Large intestine (tissue), 12 donors: ENCODE results near the gene LARP1. TPM values are rescaled to one million over a fixed set of nuclear protein-coding genes. Genes with fewer than 3 reads are reported as not detected.
A peak's percentile ranks its signal among the peaks of the same experiment; 100 is the strongest.

Experiments
- DNase-seq, 2 donors: peaks; one replicate each; pipeline versions ENCODE4 v3.0.0 to v3.0.0-alpha.2; 2013
- H3K27ac ChIP-seq: one replicate; pipeline ENCODE4 v1.5.1; 2013; ENCODE audit warnings: low read length
- H3K27me3 ChIP-seq: 2 replicates; pipeline ENCODE4 v1.6.1; 2013; ENCODE audit warnings: low read length; ENCODE audit not compliant: control insufficient read depth, insufficient read depth
- H3K36me3 ChIP-seq: 2 replicates; pipeline ENCODE4 v1.6.1; 2013; ENCODE audit warnings: low read length; ENCODE audit not compliant: control insufficient read depth, insufficient read depth
- H3K4me1 ChIP-seq: one replicate; pipeline ENCODE4 v1.6.1; 2013; ENCODE audit warnings: low read length; ENCODE audit not compliant: control insufficient read depth, insufficient read depth
- H3K4me3 ChIP-seq: one replicate; pipeline ENCODE4 v1.5.1; 2013; ENCODE audit warnings: low read length
- H3K9me3 ChIP-seq: one replicate; pipeline ENCODE4 v1.6.1; 2013; ENCODE audit warnings: mild to moderate bottlenecking, low read depth, low read length, moderate library complexity; ENCODE audit not compliant: control insufficient read depth
- WGBS: methylation state at CpG from one replicate; pipeline ENCODE4 v1.1.5; 2013; ENCODE audit warnings: low lambda C conversion rate; ENCODE audit not compliant: insufficient coverage; 5-methylcytosine and 5-hydroxymethylcytosine counted together
- long read RNA-seq, 11 donors: transcript quantifications; one replicate each; lab custom pipeline, GENCODE V29; 2026
- polyA plus RNA-seq: library from polyadenylated mRNA; unstranded; fragments of 120-200 nt; gene quantifications from one replicate; pipeline ENCODE4 v1.2.1, GENCODE V29; 2013

Gene LARP1
- polyA plus RNA-seq, result 113 TPM
- long read RNA-seq, donor 1, result 0 reads
- long read RNA-seq, donor 2, partial matches to known transcripts, result 108 of 112 reads
- long read RNA-seq, donor 2, other reads (novel, unspliced or antisense), result 0 of 112 reads
- long read RNA-seq, donor 3, transcript LARP1-214 (2 exons, 287 nt), result major isoform, 5 of 6 reads
- long read RNA-seq, donor 3, partial matches to known transcripts, result 0 of 6 reads
- long read RNA-seq, donor 3, other reads (novel, unspliced or antisense), result 0 of 6 reads
- long read RNA-seq, donor 4, result 0 reads
- long read RNA-seq, donor 5, partial matches to known transcripts, result 0 of 1 reads
- long read RNA-seq, donor 5, other reads (novel, unspliced or antisense), result 0 of 1 reads
- long read RNA-seq, donor 6, partial matches to known transcripts, result 0 of 2 reads
- long read RNA-seq, donor 6, other reads (novel, unspliced or antisense), result 0 of 2 reads
- long read RNA-seq, donor 7, partial matches to known transcripts, result 0 of 1 reads
- long read RNA-seq, donor 7, other reads (novel, unspliced or antisense), result 0 of 1 reads
- long read RNA-seq, donor 8, transcript LARP1-214 (2 exons, 287 nt), result major isoform, 5 of 11 reads
- long read RNA-seq, donor 8, partial matches to known transcripts, result 6 of 11 reads
- long read RNA-seq, donor 8, other reads (novel, unspliced or antisense), result 0 of 11 reads
- long read RNA-seq, donor 9, partial matches to known transcripts, result 0 of 3 reads
- long read RNA-seq, donor 9, other reads (novel, unspliced or antisense), result 0 of 3 reads
- long read RNA-seq, donor 10, partial matches to known transcripts, result 0 of 5 reads
- long read RNA-seq, donor 10, other reads (novel, unspliced or antisense), result 0 of 5 reads
- long read RNA-seq, donor 11, partial matches to known transcripts, result 57 of 60 reads
- long read RNA-seq, donor 11, other reads (novel, unspliced or antisense), result 0 of 60 reads

DNA sequence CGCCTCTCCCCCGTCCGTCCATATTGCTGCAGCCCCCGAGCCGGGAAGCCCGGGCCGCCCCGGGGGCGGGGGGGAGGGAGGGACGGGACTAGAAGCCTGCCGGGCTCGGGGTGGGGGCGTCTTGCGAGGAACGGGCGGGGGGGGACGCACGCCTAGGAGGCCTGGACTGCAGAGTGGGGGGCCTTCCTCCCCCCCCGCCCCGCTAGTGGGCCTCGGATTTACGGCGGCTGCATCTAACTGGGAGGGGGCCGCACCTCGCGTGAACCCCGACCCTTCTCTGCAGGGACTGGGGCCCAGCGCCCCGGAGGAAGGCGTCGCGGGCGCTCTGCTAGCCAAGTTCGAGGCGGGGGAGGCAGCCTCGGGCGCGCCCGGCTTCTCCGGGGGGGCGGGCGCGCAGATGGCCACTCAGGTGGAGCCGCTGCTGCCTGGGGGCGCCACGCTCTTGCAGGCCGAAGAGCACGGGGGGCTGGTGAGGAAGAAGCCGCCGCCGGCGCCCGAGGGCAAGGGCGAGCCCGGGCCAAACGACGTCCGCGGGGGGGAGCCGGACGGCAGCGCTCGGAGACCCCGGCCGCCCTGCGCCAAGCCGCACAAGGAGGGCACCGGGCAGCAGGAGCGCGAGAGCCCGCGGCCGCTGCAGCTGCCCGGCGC, at the start of gene LARP1:
LARP1 (plus strand) TSS at position 17 of the 648 bp plus-strand sequence; CDS start at position 398, 381 bp downstream.
- Histone ChIP-seq H3K36me3 (peaks cover 3% of the 10 kb centered on the region), H3K9me3 (no peaks in the 10 kb centered on the region), H3K27ac (peak within 1 kb of the TSS; percentile 91), H3K27me3 (no peaks in the 10 kb centered on the region), H3K4me3 (peak within 1 kb of the TSS; percentile 67), H3K4me1 (peaks cover 33% of the 10 kb centered on the region)
- peak in 1 of 2 donors; percentile 33 for DNase-seq
- WGBS, result no CpG with 5 or more reads among the region's 75 CpGs

DNA sequence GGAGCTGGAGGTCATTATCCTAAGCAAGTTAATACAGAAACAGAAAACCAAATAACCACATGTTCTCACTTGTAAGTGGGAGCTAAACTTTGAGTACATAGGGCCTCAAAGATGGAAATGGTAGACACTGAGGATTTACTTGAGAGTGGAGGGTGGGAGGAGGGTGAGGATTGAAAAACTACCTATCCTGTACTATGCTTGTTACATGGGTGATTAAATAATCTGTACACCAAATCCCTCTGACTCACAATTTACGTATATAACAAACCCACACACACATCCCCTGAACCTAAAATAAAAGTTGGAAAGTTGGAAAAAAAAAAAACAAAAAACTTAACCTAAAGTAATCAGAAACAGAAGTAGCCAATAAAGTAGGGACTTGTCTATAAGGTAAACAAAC, 48.8 kb upstream of the LARP1 start:
- WGBS, result no CpG with 5 or more reads among the region's 1 CpG
- Histone ChIP-seq H3K9me3 (no peaks in the 10 kb centered on the region), H3K4me1 (no peaks in the 10 kb centered on the region), H3K27me3 (no peaks in the 10 kb centered on the region), H3K4me3 (no peak overlapping the region), H3K36me3 (no peaks in the 10 kb centered on the region), H3K27ac (no peak overlapping the region)
- DNase-seq, result no peak

DNA sequence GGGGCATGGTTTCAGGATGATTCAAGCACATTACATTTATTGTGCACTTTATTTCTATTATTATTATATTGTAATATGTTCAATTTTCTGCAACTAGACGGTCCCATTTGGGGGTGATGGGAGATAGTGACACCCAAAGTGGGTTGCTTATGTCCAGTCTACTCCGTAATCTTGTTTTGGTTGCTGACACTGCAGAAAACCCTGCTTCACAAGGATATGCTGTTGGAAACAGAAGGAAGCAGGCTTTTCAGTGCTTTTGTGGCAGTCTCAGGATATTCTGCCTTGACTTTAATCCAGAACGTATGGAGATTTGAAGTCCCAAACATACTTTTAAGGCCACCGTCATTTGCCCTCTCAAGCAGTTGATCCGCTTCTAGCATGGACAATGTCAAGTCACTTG, 47.5 kb upstream of the LARP1 start:
- H3K27me3 ChIP-seq, result no peaks in the 10 kb centered on the region

DNA sequence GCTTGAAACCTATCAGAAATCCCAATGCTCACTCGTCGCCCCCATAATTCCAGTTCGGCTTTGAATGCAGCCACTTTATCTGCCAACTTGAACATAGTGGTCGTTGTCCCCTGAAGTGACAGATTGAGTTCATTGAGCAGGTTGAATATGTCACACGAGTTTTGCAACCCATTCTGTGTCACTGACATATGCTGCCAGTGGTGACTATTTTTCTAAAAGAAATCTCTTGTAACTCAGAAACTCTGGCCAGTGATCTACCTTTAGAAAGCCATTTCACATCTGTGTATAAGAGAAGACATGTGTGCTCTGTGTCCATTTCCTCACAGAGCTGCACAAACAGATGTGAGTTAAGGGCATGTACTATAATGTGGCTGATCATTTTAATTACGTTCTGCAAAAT, 47.0 kb upstream of the LARP1 start:
- Histone ChIP-seq H3K9me3 (no peaks in the 10 kb centered on the region), H3K36me3 (no peaks in the 10 kb centered on the region), H3K4me1 (peaks cover 9% of the 10 kb centered on the region), H3K27me3 (no peaks in the 10 kb centered on the region), H3K27ac (no peak overlapping the region), H3K4me3 (no peak overlapping the region)
- no CpG with 5 or more reads among the region's 6 CpGs for WGBS
- no peak for DNase-seq

More for the DNA sequence above, 47.5 kb upstream of the LARP1 start:
- Histone ChIP-seq H3K9me3 (no peaks in the 10 kb centered on the region), H3K4me3 (no peak overlapping the region), H3K4me1 (peaks cover 4% of the 10 kb centered on the region), H3K36me3 (no peaks in the 10 kb centered on the region), H3K27ac (no peak overlapping the region)
- no peak for DNase-seq
- WGBS, result 90% methylated on average over 2 of the region's 5 CpGs

DNA sequence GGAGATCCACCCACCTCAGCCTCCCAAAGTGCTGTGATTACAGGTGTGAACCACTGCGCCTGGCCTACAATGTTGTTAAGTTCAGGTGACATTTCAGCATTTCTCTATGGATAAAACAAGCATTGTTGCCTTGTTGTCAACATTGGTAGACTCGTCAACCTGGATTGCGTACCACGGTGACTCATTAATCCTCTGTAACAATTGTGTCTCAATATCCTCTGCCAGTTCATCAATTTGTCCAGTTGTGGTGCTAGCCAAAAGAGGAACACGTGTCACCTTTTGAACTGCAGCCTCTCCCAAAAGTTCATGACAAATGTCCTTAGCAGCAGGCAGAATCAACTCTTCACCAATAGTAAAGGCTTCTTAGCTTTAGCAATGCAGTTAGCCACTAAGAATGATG, 46.3 kb upstream of the LARP1 start:
- no CpG with 5 or more reads among the region's 5 CpGs for WGBS

DNA sequence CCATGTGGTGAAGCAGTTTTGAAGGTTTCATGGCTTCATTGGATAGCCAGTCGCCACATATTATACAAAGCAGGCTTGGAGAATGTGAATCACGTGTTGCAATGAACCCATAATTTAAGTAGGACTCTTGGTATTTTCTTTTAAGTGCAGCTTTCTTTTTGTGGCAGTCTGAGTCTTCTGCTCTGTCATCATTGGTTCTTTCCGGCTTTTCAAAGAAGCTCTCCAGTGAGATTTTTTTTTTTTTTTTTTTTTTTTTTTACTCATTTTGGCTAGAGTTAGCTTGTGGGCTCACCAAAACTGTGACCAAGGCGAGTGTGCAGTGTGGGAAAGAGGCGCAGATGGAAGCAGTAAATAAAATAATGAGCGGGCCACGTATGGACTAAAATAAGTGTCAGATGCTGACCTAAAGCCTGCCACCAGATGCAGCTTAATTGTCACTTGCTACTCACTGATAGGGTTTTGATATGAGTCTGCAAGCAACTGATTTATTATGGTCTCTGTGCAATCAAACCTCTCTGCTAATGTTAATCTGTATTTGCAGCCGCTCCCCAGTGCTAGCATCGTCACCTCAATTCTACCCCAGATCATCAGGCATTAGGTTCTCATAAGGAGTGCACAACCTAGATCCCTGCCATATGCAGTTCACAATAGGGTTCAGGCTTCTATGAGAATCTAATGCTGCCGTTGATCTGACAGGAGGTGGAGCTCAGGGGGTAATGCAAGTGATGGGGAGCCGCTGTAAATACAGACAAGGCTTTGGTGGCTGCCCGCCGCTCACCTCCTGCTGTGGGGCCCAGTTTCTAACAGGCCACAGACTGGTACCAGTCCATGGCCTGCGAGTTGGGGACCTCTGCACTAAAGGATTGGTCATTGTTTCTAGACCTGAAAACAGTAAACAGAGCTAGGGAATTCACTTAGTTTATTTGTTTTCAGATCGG, 45.5 kb upstream of the LARP1 start:
- WGBS, result 90% methylated on average over 2 of the region's 15 CpGs
- Histone ChIP-seq H3K27ac (no peak overlapping the region), H3K9me3 (no peaks in the 10 kb centered on the region), H3K4me3 (no peak overlapping the region), H3K36me3 (no peaks in the 10 kb centered on the region), H3K27me3 (no peaks in the 10 kb centered on the region), H3K4me1 (peaks cover 22% of the 10 kb centered on the region)
- no peak for DNase-seq

More for the DNA sequence above, 46.3 kb upstream of the LARP1 start:
- no peaks in the 10 kb centered on the region for H3K27me3 ChIP-seq
- no peak for DNase-seq
- no peaks in the 10 kb centered on the region for H3K36me3 ChIP-seq
- H3K4me1 ChIP-seq, result peaks cover 15% of the 10 kb centered on the region
- H3K4me3 ChIP-seq, result no peak overlapping the region
- H3K27ac ChIP-seq, result no peak overlapping the region
- no peaks in the 10 kb centered on the region for H3K9me3 ChIP-seq

DNA sequence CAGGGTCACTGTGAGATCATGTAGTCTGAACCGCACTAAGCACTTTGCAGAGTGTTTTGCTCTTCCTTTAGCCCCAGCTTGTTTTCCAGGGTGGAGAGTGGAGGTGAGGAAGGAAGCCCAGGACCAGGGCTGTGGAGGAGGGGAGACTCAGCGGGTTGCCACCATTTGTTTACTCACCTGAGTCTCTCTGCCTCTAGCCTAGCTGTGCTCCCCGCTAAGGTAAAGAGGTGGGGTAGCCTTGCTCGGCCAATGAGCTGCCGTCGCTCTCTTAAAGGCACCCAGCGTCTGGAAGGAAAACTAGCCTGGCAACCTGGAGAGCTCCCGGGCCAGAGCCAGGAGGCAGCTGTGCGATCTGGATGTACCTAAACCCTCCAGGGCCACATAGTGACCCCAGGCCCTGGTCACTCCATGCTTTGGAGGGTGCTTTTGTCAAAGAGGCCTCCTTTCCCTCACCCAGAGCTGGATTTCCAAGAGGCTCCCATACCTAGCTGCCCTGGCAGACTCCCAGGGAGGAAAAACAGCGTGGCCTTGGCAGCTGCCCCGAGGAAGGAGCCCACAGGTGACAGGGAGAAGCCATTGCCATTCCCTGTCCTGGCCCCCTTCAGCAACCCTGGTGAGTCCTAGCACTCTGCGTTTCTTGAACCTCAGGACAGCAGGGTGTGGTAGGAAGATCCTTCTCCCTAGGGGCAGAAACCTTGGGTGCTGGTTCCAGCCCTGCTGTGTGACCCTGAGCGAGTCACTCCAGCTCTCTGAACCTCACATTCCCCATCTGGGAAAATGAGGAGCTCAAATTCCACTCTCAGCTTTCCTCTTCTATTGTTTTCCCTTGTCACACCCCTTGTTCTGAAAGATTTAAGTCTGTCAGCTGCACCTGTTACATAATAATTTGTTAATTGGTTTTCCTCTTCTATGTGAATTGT, 42.4 kb upstream of the LARP1 start:
- no peaks in the 10 kb centered on the region for H3K9me3 ChIP-seq
- no peaks in the 10 kb centered on the region for H3K27me3 ChIP-seq
- peak overlapping the region; percentile 16 for H3K27ac ChIP-seq
- H3K4me1 ChIP-seq, result peaks cover 22% of the 10 kb centered on the region
- DNase-seq, result peak; percentile 37 to 74
- H3K4me3 ChIP-seq, result peak overlapping the region; percentile 30
- H3K36me3 ChIP-seq, result no peaks in the 10 kb centered on the region
- no CpG with 5 or more reads among the region's 13 CpGs for WGBS

DNA sequence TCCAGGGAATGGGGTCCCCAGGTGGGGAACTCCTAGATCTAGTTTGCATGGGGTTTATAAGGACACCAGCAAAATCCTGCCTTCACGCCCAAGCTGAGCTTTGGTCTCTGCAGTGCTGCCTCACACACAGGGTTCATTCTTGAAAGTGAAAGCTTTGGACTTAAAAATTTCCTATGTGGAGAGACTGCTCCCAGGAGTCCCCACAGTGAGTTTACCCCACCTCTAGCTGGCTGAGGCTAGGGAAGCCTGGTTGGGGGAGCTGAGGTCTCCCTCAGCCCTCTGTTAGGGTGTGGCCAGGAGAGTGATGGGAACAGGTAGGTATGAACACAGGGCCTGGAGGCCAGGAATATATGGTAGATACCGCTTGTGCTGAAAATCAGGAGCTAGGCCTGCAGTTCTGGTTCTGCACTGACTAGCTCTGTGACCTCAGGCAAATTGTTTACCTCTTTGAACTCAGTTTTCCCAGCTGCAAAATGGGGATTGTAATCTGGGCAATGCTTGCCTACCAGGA, 41.5 kb upstream of the LARP1 start:
- no peaks in the 10 kb centered on the region for H3K9me3 ChIP-seq
- H3K4me1 ChIP-seq, result peaks cover 22% of the 10 kb centered on the region
- no peak overlapping the region for H3K4me3 ChIP-seq
- WGBS, result no CpG with 5 or more reads among the region's 2 CpGs
- H3K27ac ChIP-seq, result peak overlapping the region; percentile 28
- no peaks in the 10 kb centered on the region for H3K27me3 ChIP-seq
- no peaks in the 10 kb centered on the region for H3K36me3 ChIP-seq
- DNase-seq, result peak; percentile 50 to 79
